ENCODE measurements around the gene NEMP2. TPM values are rescaled to one million over a fixed set of nuclear protein-coding genes. Genes with fewer than 3 reads are reported as not detected.
A peak's percentile ranks its signal among the peaks of the same experiment; 100 is the strongest.

NEMP2 gene
- total RNA-seq, 2 donors from 2014 or later: 18.3 to 19.4 TPM

DNA sequence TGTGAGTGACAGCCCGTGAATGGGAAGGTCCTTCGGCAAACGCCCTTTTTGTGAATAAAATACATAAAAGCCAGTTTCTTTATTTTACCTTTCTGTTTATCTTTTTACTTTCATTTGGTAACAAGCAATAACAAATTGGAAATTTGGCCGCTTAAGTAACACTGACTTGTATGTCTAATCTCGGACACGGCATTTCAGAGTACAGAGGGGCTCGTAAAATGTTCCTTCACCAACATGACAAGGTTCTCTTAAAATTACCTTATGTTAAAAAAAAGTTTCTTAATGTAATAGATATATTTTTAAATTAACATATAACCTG is 558 bp upstream of the NEMP2 start:
- no peak for ATAC-seq
- peak overlapping the region; percentile 95 to 99 for H3K27ac Mint-ChIP-seq
- no peak for DNase-seq (ENCODE audit: low spot score in 2 of 2)
- peaks cover 15 to 25% of the 10 kb centered on the region in 2 donors for H3K9me3 Mint-ChIP-seq
- peaks cover 43 to 58% of the 10 kb centered on the region in 2 donors for H3K36me3 Mint-ChIP-seq

DNA sequence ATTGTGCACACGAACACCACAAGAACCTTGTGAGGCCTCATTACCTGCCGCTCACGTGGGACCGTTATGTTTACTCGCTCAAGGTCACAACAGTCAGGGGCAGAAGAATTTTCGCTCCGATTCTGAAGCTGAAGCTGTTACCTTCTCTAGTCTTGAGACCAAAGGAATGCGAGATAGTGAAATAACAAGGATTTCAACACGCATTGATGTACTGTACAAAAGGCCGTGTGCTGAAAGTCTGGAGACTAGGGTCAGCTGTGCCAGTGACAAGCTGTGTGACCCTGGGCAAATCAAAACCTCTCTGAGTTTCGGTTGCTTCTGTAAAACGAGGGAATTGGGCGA is 583 bp downstream of the NEMP2 start:
- Mint-ChIP-seq H3K36me3 (peaks cover 37 to 46% of the 10 kb centered on the region in 2 donors), H3K27ac (peak overlapping the region; percentile 99), H3K9me3 (peaks cover 10 to 15% of the 10 kb centered on the region in 2 donors)
- DNase-seq (ENCODE audit: low spot score in 2 of 2) (peak; percentile 47 to 63), ATAC-seq (peak; percentile 34 to 50)

DNA sequence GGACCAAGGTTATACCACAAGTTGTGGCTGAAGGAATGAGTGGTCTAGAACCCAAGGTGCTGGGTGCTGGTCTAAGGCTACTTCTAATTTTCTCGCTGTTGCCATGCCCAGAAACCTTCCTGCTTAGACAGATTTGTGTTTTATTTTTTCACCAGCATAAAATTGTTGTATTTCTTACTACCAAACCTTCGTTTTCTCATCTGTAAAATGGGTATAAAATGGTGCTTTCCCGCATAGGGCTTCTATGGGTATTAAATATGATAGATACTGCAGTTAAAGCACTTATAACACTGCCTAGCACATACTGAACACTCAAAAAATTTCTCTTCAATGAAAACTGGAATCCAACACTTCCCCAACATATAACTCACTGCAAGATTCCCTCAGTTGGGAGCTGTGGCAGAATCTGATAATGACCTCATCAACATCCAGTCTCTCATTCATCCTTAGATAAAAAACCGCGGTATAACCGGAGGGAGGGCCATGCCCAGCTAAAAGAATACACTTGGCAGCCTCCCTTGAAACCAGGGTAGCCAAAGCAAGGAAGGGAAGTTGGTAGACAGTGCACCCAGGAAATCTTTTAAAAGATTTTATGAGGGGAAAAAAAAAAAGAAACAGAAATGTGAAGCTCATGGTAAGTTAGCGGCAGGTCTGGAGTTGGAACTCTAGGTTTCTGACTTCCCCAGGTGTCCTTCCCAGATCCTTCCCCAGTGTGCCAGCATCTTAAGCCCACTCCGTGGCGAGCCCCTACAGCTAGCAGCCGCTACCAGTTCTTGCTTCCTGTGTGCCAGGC is 1.2 kb downstream of the NEMP2 start:
- Mint-ChIP-seq H3K27ac (peak overlapping the region; percentile 99), H3K9me3 (peaks cover 4 to 10% of the 10 kb centered on the region in 2 donors), H3K36me3 (peaks cover 33 to 41% of the 10 kb centered on the region in 2 donors)
- ATAC-seq: no peak
- DNase-seq (ENCODE audit: low spot score in 2 of 2): no peak

DNA sequence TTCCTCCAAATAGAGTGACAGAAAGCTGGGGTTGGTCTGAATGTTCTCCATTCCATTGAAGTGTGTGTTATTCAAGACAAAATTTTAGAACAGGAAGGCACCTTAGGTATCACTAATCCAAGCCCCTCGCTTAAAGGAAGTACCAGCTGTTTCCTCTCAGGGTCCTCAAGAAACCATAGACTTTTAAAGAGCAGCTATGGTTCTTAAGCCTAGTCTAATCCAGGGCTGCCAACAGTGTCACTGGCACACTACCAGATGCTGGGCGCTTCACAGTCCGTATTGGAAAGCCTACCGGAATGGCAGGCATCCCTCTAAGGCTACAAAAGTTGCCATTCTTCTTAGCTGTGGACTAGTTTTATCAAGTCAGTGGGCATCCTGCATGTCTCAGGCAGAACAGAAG is 1.9 kb downstream of the NEMP2 start:
- DNase-seq (ENCODE audit: low spot score in 2 of 2): no peak
- H3K27ac Mint-ChIP-seq: peak overlapping the region in 1 of 2 donors; percentile 99
- H3K9me3 Mint-ChIP-seq: peaks cover 4 to 9% of the 10 kb centered on the region in 2 donors
- peaks cover 32 to 33% of the 10 kb centered on the region in 2 donors for H3K36me3 Mint-ChIP-seq
- no peak for ATAC-seq

DNA sequence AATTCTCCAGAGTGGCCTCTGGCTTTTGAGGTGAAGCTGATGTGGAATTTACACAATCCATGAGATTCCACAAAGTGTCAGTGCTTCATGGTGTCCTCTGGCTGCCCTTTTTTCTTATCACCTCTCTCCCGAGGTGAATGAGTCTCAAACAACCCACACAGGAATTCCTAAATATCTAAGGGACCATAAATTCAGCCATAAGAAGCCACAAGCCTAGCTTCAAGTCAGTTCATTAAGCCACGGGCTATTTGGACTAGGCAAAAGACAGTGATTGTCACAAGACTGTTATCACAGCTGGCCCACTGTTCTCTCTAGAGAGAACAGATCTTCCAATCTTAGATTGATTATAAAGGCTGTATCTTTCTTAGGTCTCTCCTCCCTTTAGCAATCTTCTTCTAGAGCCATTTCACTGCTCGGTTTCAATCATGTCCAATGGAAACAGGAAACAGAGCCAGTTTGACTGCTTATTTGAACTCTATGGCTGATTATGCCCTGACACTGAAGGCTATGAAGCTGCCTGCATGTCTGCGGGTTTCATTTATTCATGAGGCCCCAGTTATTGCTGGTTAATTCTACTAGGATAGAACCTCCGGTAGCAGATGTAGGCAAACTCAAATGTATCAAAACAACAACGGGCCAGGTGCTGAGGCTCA is 4.1 kb downstream of the NEMP2 start:
- ATAC-seq (no peak), DNase-seq (ENCODE audit: low spot score in 2 of 2) (no peak)
- peaks cover 0 to 3% of the 10 kb centered on the region in 2 donors for H3K9me3 Mint-ChIP-seq
- H3K36me3 Mint-ChIP-seq: peaks cover 12 to 13% of the 10 kb centered on the region in 2 donors
- H3K27ac Mint-ChIP-seq: peak overlapping the region; percentile 14 to 54

DNA sequence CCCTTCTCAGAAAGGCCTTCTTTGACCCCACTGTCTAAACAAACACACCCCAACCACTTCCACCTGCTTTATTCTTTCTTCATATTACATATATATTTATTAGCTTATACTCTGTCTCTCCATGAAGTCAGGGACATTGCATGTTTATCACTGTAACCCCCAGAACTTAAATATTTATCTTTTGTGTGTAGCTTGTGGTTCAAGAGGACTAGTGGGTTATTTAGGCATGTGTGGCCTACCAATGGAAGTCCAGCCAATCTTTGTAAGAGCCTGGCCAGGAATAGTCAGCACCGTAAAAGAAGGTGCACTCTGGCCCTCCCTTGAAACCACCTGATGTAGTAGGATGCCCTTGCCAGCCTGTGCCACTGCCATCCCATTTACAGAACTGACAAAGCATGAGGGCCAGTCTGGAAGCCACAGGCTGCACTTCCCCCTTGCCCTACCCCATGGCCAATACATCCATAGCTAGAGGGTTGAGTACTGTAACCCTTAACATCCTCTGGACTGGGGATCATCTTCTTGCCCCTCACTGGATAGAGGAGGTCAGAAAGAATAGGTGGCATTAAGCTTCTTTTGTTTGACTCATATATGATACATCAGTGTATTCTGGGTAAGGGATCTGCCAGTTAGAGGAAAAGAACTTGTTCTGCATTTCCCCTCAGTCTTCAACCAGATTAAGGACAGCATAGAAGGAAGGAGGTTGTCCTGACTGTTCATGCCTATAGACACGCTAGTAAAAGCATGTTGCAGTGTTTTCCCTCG is 4.9 kb downstream of the NEMP2 start:
- peak overlapping the region in 1 of 2 donors; percentile 54 for H3K27ac Mint-ChIP-seq
- ATAC-seq (no peak), DNase-seq (ENCODE audit: low spot score in 2 of 2) (no peak)

DNA sequence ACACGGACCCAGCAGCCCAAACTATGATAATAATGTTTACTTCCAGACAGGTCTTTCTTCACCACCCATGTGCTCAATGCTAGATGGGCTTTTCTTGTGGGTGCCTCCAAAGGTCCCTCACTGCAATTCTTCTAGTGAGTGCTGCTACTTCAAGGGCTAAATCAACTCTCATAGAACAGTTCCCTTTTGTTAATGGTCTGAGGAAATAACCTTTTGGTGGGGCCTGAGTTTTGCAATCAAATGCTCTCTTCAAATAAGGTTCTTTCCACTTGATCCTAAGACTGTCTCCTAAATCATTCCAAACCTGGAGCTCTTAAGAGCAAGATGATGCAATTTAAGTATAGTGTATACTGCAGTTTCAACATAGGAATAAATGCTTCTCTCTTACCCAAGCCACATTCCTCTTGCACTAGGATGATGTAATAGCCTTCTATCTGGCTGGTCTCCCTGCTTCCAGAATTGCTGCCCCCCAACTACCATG is 6.0 kb downstream of the NEMP2 start:
- Mint-ChIP-seq H3K27ac (peak overlapping the region in 1 of 2 donors; percentile 30), H3K36me3 (peaks cover 7 to 22% of the 10 kb centered on the region in 2 donors), H3K9me3 (peaks cover 0 to 5% of the 10 kb centered on the region in 2 donors)
- DNase-seq (ENCODE audit: low spot score in 2 of 2) (no peak), ATAC-seq (no peak)

More for the DNA sequence above, 4.9 kb downstream of the NEMP2 start:
- Mint-ChIP-seq H3K9me3 (peaks cover 0 to 5% of the 10 kb centered on the region in 2 donors), H3K36me3 (peaks cover 12 to 17% of the 10 kb centered on the region in 2 donors)

DNA sequence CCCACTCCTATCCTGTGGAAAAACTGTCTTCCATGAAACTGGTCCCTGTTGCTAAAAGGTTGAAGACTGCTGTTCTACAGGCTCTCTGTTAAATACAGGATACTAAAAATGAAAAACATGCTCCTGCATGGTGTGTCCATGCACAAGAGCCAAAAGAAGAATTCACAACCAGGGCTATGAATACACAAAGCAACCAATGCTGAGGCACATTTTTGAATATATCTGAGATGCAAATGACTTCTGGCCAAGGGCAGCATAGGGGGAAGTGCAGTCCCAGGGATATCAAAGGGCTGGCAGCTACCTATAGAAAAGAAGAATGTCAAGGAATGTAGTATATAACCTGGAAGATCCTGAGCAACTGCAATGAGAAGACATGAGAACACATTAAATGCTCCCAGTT is 6.6 kb downstream of the NEMP2 start:
- Mint-ChIP-seq H3K9me3 (peaks cover 0 to 5% of the 10 kb centered on the region in 2 donors), H3K36me3 (peaks cover 4 to 20% of the 10 kb centered on the region in 2 donors), H3K27ac (peak overlapping the region in 1 of 2 donors; percentile 23)
- no peak for DNase-seq (ENCODE audit: low spot score in 2 of 2)
- no peak for ATAC-seq

DNA sequence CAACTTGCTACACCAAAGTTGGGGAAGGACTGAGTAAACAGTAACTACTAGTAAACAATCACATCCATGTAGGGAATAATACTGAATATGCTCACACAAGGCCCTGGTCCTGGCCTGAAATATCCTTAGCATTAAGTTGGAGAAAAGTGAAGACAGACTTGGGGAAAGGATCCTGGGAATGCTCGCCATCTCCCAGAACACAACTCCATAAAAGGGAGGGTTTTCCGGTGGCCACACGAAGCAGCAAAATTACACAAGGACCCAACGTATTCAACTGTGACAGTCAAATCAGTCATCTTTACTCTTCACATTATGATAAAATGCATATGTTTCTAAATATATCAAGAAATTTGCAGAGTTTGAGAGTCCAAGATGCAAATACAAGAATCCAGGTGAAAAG is 7.3 kb downstream of the NEMP2 start:
- H3K27ac Mint-ChIP-seq: peak overlapping the region in 1 of 2 donors; percentile 23
- peaks cover 0 to 5% of the 10 kb centered on the region in 2 donors for H3K9me3 Mint-ChIP-seq
- ATAC-seq (no peak), DNase-seq (ENCODE audit: low spot score in 2 of 2) (no peak)
- H3K36me3 Mint-ChIP-seq: peaks cover 4 to 20% of the 10 kb centered on the region in 2 donors

DNA sequence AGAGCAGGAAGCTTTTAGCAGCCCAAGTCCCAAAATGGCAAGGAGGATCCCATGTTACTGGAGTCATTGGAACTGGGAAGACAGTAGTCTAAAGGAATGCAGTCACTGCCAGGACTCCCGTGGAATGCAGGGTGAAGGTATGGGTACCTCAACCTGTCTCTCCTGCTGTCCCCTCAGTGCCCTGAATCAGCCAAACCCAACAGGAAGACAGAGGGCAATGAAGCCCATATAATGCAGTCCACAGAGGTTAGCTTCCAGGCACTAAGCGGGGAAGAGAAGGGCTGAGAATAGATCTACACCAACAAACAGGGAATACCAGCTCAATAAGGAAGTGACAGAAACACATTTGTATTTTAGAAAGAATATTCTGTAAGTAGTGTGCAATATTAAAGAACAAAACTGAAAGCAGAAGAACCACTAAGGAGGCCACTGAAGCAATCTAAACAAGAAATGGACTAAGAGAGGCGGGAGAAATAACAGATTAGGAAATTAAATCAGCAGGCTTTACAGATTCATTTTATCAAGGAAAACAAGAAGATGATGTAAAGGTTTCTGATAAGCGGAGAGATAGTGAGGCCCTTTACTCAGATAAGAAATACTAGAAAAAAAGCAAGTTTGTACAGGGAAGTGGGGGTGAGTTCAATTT is 8.3 kb downstream of the NEMP2 start:
- Mint-ChIP-seq H3K36me3 (peaks cover 4 to 28% of the 10 kb centered on the region in 2 donors), H3K9me3 (peaks cover 0 to 9% of the 10 kb centered on the region in 2 donors), H3K27ac (no peak overlapping the region)
- no peak for ATAC-seq
- DNase-seq (ENCODE audit: low spot score in 2 of 2): no peak

DNA sequence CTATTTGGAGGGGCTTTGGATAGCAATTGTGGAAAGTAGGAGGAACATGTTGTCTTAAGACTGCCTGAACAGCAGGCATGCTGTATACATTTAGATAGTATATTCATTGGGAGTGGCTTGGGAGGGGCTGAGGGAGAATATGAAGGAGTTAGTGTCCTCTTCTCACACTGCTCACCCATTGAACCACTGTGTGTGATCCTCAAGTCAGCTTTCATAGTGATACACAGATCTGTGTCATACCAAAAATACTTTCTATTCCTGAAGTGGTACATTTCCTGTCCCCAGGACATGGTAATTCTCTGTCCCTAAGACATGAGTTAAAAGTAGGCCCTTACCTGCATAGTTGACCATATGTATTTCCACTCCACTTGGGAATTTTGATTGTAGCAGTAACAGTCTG is 9.6 kb downstream of the NEMP2 start:
- DNase-seq (ENCODE audit: low spot score in 2 of 2) (no peak), ATAC-seq (peak; percentile 51 to 59)
- Mint-ChIP-seq H3K9me3 (peaks cover 0 to 9% of the 10 kb centered on the region in 2 donors), H3K27ac (no peak overlapping the region), H3K36me3 (peaks cover 4 to 35% of the 10 kb centered on the region in 2 donors)

DNA sequence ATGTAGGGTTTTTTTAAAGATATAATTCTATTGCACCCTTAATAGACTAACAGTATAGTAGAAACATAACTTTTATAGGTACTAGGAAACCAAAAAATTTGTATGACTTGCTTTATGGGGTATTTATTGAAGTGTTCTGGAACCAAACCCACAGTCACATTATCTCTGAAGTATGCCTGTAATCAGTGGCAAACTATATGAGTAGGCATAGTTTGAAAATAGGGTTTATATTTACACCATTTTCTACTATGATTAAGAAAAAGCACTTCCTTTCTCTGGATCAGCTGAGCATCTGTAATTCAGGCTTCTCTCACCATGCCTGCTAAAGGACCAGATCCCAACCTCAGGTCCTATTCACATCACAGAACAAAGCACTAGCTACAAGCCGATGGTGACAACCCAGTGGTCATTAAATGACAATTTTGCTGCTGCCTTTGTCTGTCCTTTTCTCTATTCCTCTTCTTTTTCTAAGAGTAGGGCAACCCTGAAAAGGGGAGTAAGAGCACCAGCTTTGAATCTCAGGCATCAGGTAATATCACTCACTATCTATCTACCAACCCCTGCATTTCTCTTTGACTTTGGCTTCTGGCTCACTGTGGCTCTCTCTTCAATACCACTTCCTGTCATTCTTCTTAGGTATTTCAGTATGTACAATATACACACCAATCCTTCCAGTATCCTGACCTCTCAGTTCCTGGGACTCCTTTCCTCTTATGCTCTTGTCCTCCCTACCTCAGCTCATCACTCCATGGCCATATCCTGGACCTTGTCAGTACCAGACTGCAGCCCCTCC is 14.4 kb downstream of the NEMP2 start:
- ATAC-seq (peak; percentile 54), DNase-seq (ENCODE audit: low spot score in 2 of 2) (no peak)
- Mint-ChIP-seq H3K36me3 (peaks cover 4 to 33% of the 10 kb centered on the region in 2 donors), H3K9me3 (peaks cover 0 to 4% of the 10 kb centered on the region in 2 donors), H3K27ac (peak overlapping the region; percentile 0 to 29)

DNA sequence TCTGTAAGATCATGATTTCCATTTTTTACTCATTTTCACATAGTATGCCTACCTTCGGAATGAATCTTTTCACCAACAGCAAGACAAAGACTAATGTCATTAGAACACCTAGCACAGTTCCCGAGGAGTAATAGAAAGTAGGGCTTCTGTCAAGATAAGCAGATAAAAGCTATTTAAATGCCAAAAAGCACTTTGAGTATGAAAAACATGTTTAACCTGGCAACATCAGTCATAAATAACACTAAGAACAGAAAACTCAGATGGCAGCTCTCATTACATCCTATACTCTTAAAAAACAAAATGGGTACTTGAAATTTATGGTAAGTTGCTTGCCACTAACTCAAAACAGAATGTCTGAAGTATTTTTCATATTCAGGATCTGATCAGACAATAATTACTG is 17.1 kb downstream of the NEMP2 start:
- DNase-seq (ENCODE audit: low spot score in 2 of 2) (no peak), ATAC-seq (no peak)
- Mint-ChIP-seq H3K36me3 (peaks cover 0 to 36% of the 10 kb centered on the region in 2 donors), H3K9me3 (peaks cover 0 to 4% of the 10 kb centered on the region in 2 donors), H3K27ac (no peak overlapping the region)

DNA sequence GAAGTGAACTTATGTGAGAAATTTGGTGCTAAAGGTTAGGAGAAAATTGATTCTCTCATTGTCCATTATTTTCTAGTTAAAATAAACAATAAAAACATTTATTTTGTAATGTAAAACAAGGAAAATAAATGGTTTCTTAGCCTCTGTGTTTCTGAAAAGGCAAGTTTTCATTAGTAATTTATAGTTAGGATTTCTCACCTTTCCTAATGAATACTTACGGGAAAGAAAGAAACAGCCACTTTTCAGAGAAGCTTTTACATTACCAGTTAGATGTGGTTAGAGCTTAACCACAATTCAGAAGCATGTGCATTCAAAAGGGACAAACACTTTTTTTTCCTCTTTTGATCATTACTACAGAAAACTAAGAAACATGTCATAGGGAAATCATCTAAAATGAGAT is 18.8 kb downstream of the NEMP2 start:
- ATAC-seq: peak; percentile 51 to 73
- peak overlapping the region; percentile 39 to 70 for H3K27ac Mint-ChIP-seq

DNA sequence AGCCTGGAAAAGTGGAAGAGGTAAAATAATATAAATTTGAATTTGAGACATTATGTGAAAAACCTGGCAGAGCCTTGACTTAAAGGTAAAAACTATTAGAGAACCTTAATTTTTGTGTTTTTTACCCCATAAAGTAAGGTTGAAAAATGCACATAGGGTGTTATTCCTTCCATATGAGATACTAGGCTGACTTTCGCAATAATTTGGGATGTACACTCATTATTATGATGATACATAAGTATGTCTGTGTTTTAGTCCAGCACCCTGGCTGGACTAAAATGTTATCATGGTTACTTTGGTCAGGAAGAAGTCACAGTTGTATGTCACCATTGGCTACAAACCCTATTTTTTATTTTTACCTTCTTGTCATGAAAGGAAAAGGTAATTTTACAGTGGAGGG is 19.8 kb downstream of the NEMP2 start:
- peaks cover 0 to 27% of the 10 kb centered on the region in 2 donors for H3K36me3 Mint-ChIP-seq
- no peaks in the 10 kb centered on the region for H3K9me3 Mint-ChIP-seq
- peak overlapping the region in 1 of 2 donors; percentile 64 for H3K27ac Mint-ChIP-seq
- ATAC-seq: no peak
- DNase-seq (ENCODE audit: low spot score in 2 of 2): no peak

More for the DNA sequence above, 18.8 kb downstream of the NEMP2 start:
- Mint-ChIP-seq H3K9me3 (no peaks in the 10 kb centered on the region), H3K36me3 (peaks cover 0 to 22% of the 10 kb centered on the region in 2 donors)
- no peak for DNase-seq (ENCODE audit: low spot score in 2 of 2)

DNA sequence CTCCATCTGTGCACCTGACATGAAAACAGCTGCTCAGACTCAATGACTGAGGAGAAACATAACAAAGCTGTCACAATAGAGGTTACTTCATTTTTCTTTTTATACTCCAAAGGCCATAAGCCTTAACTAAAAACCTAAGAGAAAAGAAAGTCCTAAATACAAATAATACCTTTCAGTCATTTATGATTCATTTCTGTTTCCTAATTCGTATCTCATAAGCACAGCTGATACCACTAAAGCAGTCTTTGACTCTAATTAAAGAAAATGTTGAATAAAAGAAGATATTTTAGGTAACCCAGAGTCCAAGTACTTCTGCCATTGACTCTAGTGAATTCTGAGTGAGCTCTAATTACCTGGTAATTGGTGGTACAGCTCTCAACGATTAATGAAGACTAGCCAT is 20.6 kb downstream of the NEMP2 start:
- Mint-ChIP-seq H3K27ac (no peak overlapping the region), H3K36me3 (peaks cover 0 to 27% of the 10 kb centered on the region in 2 donors), H3K9me3 (no peaks in the 10 kb centered on the region)
- ATAC-seq: no peak
- no peak for DNase-seq (ENCODE audit: low spot score in 2 of 2)

Measured in activated naive CD4-positive, alpha-beta T cell treated with anti-CD3 and anti-CD28 coated beads, Interleukin-2, amount 50 U/mL, for 72 hours (primary cell).